Left cardiac atrium (tissue), 4 donors: ENCODE data around the gene BCAN. TPM values are rescaled to one million over a fixed set of nuclear protein-coding genes. Genes with fewer than 3 reads are reported as not detected.
A peak's percentile ranks its signal among the peaks of the same experiment; 100 is the strongest.
"Not testable (repeated sequence)": the region's sequence is repeated elsewhere in the genome, so short reads cannot be mapped to it uniquely, and the experiment has no call there.

ENCODE experiments used
- ATAC-seq, 2 donors: fragments of 200-7000 bp; cut with Tn5 transposase; one replicate each; pipeline ENCODE4 v1.9.1; 2020; ENCODE audit warnings: mild to moderate bottlenecking in 2 of 2, moderate library complexity in 2 of 2
- DNase-seq: peaks from one replicate; pipeline ENCODE4 v3.0.0-alpha.2; 2020
- intact Hi-C, 2 donors: fragments of 100-400 bp; cut with DNase I; formaldehyde crosslinking; loops; one replicate each; pipeline versions ENCODE4 v1.14.1 to v1.15.1; 2022 to 2023
- long read RNA-seq: library from polyadenylated mRNA; unstranded; transcript quantifications from one replicate; pipeline ENCODE4 v2.0.0, GENCODE V29; 2021
- total RNA-seq, 2 donors: library from RNA; stranded (reverse); fragmentation: NEBNext Ultra II Directional; extraction: Animal tissue kit (Norgen Biotek cat#: 25700); gene quantifications; one replicate each; pipeline ENCODE4 v1.2.1, GENCODE V29; 2021
- donor health status: DM: no; HTN: yes; CAD: no.
- donor health status: DM: no; HTN: yes; CAD: no; lungs with severe emphysema.
- donor health status: DM: yes; HTN: yes; CAD: no.
- donor health status: Dilated cardiomyopathy.

Gene BCAN, protein sequence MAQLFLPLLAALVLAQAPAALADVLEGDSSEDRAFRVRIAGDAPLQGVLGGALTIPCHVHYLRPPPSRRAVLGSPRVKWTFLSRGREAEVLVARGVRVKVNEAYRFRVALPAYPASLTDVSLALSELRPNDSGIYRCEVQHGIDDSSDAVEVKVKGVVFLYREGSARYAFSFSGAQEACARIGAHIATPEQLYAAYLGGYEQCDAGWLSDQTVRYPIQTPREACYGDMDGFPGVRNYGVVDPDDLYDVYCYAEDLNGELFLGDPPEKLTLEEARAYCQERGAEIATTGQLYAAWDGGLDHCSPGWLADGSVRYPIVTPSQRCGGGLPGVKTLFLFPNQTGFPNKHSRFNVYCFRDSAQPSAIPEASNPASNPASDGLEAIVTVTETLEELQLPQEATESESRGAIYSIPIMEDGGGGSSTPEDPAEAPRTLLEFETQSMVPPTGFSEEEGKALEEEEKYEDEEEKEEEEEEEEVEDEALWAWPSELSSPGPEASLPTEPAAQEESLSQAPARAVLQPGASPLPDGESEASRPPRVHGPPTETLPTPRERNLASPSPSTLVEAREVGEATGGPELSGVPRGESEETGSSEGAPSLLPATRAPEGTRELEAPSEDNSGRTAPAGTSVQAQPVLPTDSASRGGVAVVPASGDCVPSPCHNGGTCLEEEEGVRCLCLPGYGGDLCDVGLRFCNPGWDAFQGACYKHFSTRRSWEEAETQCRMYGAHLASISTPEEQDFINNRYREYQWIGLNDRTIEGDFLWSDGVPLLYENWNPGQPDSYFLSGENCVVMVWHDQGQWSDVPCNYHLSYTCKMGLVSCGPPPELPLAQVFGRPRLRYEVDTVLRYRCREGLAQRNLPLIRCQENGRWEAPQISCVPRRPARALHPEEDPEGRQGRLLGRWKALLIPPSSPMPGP
- under 1 TPM; 0.29 to 0.47 TPM for total RNA-seq
- long read RNA-seq, result 0 reads

DNA sequence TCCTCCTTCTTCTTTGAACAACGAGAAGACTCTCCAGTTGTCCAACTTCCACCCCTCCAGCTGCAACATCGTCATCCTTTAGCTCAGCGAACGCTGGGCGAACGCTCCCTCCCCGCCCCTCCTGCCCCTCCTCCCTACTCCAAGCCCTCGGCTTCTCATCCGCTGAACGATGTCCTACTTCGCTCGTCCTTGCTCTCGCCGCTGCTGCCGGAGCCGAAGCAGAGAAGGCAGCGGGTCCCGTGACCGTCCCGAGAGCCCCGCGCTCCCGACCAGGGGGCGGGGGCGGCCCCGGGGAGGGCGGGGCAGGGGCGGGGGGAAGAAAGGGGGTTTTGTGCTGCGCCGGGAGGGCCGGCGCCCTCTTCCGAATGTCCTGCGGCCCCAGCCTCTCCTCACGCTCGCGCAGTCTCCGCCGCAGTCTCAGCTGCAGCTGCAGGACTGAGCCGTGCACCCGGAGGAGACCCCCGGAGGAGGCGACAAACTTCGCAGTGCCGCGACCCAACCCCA is at the start of gene BCAN:
Gene BCAN (plus strand): TSS at position 357 of the 504 bp plus-strand sequence. CDS start 3,938 bp downstream, outside the sequence.
- intact Hi-C loops, result no loop called here
- peak; percentile 73 to 78 for ATAC-seq
- no peak for DNase-seq

DNA sequence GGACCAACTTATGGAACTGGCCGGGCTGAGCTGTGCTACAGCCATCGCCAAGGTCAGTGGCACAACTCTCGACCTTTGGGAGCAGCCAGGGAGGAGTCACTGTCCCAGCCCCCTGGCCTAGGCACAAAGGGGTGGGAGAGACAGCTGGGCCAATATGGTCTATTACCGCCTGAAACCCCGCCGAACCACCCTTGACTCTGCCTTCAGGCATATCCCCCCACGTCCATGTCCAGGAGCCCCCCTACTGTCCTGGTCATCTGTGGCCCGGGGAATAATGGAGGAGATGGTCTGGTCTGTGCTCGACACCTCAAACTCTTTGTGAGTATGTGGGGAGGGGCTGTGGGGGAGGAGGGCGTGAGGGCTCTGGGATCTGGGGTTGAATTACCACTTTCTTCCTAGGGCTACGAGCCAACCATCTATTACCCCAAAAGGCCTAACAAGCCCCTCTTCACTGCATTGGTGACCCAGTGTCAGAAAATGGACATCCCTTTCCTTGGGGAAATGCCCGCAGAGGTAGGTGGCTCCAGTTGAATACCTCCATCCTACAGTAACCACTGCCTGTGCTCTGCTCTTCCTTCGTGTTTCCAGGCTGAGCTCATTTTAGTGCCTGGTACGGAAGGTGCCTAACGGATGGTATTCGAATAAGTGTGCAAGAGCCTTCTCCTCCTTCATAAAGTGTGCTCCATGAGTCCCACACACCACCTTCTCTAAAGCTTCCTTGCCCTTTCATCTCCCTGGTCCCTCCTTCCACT is 49.6 kb upstream of the BCAN start:
- DNase-seq, result no peak
- peak in 1 of 2 donors; percentile 3 for ATAC-seq
- intact Hi-C loops, result no loop called here

DNA sequence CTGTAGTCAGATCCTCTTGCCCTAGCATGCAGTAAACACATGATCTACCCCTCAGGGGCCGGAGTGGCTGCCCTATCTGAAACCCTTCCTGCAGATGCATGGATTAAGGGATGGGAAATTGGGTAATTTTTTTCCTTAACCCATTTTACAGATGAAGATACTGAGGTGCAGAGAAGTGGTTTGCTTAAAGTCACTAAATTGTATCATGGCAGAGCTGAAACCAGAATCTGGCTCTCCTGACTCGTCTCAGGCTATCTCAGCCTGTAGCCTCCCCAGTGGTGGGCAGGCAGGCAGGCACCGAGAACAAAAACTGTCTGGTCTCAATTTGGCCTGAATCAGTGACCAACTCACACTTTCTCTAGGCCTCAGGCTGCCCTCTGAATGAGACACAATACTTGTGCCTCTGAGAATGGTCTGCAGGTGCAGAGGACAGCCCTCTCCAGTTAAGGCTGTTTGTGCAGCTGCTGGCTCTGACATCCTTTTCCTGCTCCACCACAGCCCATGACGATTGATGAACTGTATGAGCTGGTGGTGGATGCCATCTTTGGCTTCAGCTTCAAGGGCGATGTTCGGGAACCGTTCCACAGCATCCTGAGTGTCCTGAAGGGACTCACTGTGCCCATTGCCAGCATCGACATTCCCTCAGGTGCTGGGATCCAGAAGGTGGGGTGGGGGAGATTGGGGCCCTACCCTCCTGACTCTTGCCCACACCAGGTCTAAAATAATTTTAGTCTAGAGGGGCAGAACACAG is 48.8 kb upstream of the BCAN start:
- no peak for DNase-seq
- intact Hi-C loops, result no loop called here
- ATAC-seq, result no peak

DNA sequence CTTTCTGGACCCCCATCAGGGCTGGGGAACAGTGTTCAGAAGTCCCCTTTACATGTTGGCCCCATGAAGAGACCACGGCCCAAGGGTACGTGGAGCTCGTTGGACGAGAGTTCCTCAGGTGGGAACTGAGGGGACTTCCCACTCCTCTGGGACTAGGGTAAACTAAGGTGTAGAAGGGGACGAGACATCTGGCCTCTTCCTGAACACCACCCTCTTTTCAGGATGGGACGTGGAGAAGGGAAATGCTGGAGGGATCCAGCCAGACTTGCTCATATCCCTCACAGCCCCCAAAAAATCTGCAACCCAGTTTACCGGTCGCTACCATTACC is 48.3 kb upstream of the BCAN start:
- DNase-seq (no peak), ATAC-seq (no peak)
- intact Hi-C loops, result no loop called here

DNA sequence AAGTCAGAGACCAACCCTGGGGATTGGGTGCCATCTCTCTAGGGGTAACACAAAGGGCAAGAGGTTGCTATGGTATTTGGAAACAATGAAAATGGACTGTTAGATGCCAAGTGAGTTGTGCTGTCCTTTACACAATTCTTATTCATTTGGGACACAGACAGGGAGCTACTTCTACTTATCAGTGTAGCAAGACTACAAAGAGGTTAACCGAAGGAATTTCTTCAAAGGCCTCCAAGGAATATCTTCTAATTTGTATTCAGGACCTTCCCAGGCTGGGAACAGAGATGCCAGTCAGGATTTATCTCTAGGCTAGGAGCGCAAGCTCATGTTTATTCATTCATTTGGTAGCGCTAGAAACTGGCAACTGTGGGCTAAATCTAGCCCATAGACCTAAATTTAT is 47.7 kb upstream of the BCAN start:
- DNase-seq, result no peak

DNA sequence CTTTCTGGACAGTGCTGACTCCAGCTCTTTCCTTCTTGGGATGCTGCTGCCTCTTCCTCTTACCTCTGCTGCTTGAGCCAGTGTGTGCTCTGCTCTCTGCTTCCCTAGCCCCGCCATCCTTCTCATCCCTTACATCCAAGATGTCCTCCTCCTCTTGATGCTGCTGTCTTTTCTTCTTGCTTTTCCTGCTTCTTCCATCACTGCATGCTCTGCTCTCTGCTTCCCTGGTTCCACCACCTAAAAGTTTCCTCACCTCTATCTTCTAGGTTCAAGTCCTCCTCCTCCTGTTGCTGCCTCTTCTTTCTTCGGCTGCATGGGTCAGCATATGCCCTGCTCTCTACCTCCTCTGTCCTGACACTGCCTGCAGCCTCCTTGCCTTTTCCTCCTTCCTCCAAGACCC is 46.9 kb upstream of the BCAN start:
- intact Hi-C loops, result no loop called here
- ATAC-seq, result no peak
- no peak for DNase-seq

More for the DNA sequence above, 47.7 kb upstream of the BCAN start:
- no peak for ATAC-seq
- intact Hi-C loops, result no loop called here

DNA sequence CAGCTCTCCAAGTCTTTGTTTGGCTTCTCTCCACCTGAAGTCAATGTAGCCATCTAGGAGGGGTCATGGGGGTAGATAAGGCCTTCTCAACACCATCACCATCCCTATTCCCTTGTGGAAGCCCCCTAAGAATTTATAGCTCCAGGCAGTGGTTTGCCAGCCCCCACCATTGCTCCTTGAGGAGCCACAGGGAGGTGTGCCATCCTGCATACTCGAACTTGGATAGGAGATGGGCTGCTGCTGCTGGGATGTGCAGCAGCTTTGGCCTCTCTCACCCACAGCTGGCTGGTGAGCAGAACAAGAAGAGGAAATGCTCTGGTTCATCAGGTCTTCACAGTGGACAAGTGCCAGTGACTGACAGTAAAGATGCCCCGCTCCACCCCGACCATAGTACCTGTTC is 45.5 kb upstream of the BCAN start:
- ATAC-seq, result no peak
- intact Hi-C loops, result no loop called here
- DNase-seq, result no peak

DNA sequence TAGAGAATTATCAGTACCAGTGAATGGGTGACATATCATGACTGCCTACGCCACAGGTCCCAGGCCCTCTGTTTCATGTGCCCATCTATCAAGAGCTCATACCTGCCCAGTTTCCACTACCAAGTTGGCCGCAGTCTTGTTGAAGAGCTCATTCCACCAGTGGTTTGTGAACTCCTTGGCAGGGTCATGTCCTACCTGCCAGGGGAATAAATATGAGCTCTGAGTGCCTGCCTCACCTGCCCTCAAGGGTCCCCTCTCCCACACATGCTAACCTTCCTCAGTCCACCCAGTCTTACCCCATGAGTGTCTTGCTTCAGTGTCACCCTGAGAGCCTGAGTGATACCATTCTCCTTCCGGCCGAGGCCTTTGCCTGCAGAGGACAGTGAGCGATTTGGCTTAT is 43.8 kb upstream of the BCAN start:
- intact Hi-C loops, result no loop called here
- no peak for DNase-seq
- no peak for ATAC-seq

DNA sequence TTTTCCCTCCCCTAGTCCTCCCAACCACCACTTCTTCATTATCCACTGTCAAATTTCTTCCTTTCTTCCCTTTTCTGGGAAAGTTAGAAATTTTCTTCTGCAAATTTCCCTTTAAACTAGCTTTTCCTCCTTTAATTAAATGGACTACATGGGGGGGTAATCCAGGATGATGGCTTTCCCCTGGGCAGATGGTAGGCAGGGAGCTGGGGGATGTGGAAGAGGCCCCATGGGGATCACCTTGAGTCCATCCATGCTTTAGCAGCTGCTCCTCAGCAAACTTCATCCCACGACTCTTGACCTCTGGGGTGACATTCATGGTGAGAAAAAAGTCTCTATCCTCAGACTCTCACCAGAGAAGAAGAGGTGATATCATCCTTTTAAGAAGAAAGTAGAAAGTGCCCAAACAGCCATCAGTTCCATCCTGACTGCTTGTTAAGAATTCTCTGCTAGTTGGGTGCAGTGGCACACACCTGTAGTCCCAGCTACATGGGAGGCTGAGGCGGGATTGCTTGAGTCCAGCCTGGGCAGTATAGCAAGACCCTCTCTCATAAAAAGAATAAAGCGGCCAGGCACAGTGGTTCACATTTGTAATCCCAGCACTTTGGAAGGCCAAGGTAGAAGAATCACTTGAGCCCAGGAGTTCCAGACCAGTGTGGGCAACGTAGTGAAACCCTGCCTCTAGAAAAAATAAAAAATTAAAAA is 43.0 kb upstream of the BCAN start:
- intact Hi-C loops, result no loop called here
- DNase-seq, result no peak
- ATAC-seq, result no peak

DNA sequence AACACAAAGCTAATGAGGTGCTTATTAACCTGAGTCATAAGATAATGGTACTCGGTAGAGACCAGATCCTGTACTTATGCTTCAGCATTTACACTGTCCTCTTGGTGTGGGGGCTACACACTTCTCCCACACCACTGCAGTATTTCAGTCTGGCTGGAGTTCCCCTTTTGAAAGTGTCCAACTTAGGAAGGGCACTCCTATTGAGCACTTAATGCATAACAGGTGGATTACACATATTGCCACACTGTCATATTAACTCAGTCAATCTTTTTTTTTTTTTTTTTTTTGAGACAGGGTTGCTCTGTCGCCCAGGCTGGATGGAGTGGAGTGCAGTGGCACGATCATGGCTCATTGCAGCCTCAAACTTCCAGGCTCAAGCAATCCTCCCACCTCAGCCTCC is 42.1 kb upstream of the BCAN start:
- intact Hi-C loops, result loop anchor here (10.0 kb wide), 2 partner anchors 115 to 215 kb away; no protein-coding TSS in a partner anchor
- DNase-seq (no peak), ATAC-seq (no peak)

DNA sequence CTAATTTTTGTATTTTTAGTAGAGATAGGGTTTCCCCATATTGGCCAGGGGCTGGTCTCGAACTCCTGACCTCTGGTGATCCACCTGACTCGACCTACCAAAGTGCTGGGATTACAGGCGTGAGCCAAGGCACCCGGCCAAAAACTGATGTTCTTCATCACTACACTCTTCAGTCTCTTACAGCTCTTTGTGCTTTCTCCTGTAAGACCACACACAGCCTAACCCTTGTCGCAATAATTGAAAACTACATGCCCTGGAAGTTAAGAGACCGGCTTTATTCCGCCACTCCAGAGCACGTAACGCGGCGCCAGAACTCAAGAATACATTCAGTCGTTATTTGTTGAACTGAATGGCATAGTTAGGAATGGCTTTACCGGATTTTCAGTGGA is 41.2 kb upstream of the BCAN start:
- peak in 1 of 2 donors; percentile 7 for ATAC-seq
- no peak for DNase-seq
- intact Hi-C loops, result loop anchor here (10.0 kb wide), 2 partner anchors 116 to 216 kb away; no protein-coding TSS in a partner anchor

DNA sequence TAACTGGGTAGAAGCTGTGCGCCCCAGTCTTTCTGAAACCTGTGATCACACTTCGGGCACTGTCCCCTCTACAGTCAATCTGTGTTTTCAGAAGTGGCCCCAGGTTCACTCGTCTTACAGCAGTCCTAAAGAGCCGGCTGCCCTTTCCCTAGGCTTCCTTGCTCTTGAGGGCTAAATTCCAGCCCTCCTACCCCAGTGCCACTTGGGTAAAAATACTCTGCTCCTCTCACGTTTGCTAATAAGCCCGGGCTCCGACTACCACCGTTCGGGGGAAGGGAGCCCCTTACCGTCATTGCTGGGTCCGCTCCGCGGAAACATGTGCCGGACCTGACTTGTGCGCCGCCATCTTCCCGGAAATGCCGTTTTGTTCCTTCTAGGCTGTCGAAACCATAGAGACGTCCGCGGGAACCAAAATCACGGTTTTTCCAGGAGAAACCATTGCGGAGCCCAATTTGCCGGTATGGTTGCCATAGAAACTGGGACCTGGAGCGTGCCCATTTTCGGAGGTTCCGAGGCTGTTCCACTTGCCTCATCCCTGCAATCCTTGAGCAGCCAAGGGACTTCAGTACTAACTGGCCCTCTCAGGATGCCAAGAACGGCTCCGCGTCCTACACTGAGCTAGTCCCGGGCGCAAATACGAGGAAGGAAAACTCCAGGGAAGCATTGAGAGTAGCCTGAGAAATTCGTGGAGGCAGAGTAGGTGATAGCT is 40.6 kb upstream of the BCAN start, which contains the start of gene GPATCH4:
Gene GPATCH4 (minus strand): TSS at position 358 of the 709 bp plus-strand sequence.
- ATAC-seq (peak; percentile 90), DNase-seq (peak; percentile 87)
- intact Hi-C loops, result loop anchor here (10.0 kb wide), 2 partner anchors 116 to 216 kb away; no protein-coding TSS in a partner anchor

DNA sequence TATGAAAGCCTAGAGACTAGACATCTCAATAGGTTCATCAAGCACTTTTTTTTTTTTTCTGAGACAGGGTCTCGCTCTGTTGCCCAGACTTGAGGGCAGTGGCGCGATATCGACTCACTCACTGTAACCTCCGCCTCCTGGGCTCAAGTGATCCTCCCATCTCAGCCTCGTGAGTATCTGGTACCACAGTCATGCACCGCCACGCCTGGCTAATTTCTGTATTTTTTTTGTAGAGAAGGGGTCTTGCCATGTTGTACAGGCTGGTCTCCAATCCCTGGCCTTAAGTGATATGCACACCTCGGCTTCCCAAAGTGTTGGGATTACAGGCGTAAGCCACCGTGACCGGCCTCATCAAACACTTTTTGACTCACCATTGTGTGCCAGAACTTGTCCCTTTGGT is 40.0 kb upstream of the BCAN start:
- ATAC-seq, result peak in 1 of 2 donors; percentile 5

DNA sequence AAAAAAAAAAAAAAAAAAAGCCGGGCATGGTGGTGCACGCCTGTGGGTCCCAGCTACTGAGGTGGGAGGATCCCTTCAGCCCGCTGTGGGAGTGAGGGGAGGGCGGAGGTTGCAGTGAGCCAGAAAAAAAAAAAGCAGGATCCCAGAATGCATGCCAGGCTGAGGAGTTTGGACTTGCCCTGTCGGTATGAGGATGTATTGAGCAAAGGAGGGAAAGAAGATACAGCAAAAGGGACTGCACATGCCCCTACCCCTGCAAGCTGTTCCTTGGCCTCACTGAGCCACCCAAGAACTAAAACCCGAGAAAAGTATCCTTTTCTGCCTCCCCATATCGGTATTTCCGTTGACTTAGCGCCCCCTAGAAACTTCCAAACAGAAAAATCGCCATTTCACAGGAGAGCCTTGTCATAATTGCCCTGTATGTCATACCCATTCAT is 39.3 kb upstream of the BCAN start:
- no peak for ATAC-seq
- DNase-seq, result no peak
- intact Hi-C loops, result loop anchor here (2.0 to 10.0 kb wide), 3 partner anchors 118 to 218 kb away; no protein-coding TSS in a partner anchor

More for the DNA sequence above, 40.0 kb upstream of the BCAN start:
- intact Hi-C loops, result loop anchor here (2.0 to 10.0 kb wide), 3 partner anchors 117 to 217 kb away; no protein-coding TSS in a partner anchor
- no peak for DNase-seq

DNA sequence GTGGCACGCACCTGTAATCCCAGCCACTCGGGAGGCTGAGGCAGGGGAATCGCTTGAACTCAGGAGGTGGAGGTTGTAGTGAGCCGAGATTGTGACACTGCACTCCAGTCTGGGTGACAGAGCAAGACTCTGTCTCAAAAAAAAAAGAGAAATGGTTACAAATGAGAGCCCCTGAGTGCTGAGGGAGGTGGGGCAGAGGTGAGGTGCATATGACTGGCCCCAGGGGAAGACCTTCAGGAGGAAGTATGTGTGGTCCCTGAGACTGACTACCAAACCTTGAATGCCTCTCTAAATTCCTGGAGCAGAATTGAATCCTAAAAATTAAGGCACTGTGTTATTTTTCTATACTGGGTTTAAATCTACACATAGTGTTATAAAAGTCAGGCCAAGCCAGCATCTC is 34.6 kb upstream of the BCAN start:
- not testable (repeated sequence) for DNase-seq
- intact Hi-C loops, result loop anchor here (5.0 to 10.0 kb wide), 3 partner anchors 123 to 223 kb away; no protein-coding TSS in a partner anchor

DNA sequence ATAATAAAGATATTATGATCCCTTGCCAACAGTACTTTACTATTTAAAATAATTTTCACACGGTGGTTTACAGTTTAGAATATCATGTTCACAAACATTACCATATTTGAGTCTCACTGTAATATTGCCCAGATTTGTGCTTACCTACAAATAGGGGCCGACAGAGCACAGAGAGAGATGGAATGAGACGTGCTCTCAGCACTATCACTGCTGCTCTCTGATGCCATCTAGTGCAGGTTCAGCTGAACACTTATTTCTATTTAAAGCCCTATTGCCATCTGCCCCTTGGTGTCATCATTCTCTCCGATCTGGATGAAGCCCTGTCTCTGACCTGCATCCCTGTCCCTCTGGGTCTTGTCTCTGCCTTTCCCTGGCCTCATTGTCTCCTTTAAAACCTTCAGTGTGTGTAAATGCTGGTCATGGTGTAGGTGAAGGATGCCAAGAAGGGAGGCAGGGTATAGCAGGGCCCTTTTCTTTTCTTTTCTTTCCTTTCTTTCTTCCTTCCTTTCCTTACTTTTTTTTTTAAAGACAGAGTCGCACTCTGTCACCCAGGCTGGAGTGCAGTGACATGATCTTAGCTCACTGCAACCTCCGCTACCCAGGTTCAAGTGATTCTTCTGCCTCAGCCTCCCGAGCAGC is 33.8 kb upstream of the BCAN start:
- DNase-seq (no peak), ATAC-seq (peak; percentile 95 to 96)
- intact Hi-C loops, result loop anchor here (5.0 to 10.0 kb wide), 3 partner anchors 123 to 223 kb away; no protein-coding TSS in a partner anchor

More for the DNA sequence above, 34.6 kb upstream of the BCAN start:
- ATAC-seq, result not testable (repeated sequence)
